HG03442 (cell line): Measurements from ENCODE around the gene LTF.
A peak's percentile ranks its signal among the peaks of the same experiment; 100 is the strongest.

Source experiments
- ATAC-seq: cut with Tn5 transposase; IDR thresholded peaks from one replicate; pipeline ENCODE4 v1.9.1; 2021; ENCODE audit warnings: mild to moderate bottlenecking, moderate library complexity; ENCODE audit not compliant: unreplicated experiment

LTF gene

GRCh38 chr3:46491089-46492070, 26.7 kb upstream of the LTF start:
- no peak for ATAC-seq

- ATAC-seq = no peak
Measured at GRCh38 chr3:46490338-46491084, 25.8 kb upstream of the LTF start.

GRCh38 chr3:46489875-46490274, 25.2 kb upstream of the LTF start:
- ATAC-seq = no peak

GRCh38 chr3:46489381-46489780, 24.7 kb upstream of the LTF start:
- no peak for ATAC-seq

- ATAC-seq = peak; percentile 90
Measured at GRCh38 chr3:46488735-46489361, 24.1 kb upstream of the LTF start.

- ATAC-seq = no peak
Measured at GRCh38 chr3:46485779-46486175, 21.1 kb upstream of the LTF start.

- no peak for ATAC-seq
Measured at GRCh38 chr3:46484911-46485778, 20.4 kb upstream of the LTF start.

- ATAC-seq = no peak
Measured at GRCh38 chr3:46484388-46484787, 19.7 kb upstream of the LTF start.

GRCh38 chr3:46483825-46484224, 19.1 kb upstream of the LTF start:
- no peak for ATAC-seq

- ATAC-seq = no peak
Measured at GRCh38 chr3:46482632-46483350, 18.1 kb upstream of the LTF start.

GRCh38 chr3:46481636-46482035, 16.9 kb upstream of the LTF start:
- no peak for ATAC-seq

GRCh38 chr3:46480491-46481195, 15.9 kb upstream of the LTF start:
- no peak for ATAC-seq

- ATAC-seq = no peak
Measured at GRCh38 chr3:46479696-46480095, 15.0 kb upstream of the LTF start.

- no peak for ATAC-seq
Measured at GRCh38 chr3:46479021-46479420, 14.3 kb upstream of the LTF start.

- no peak for ATAC-seq
Measured at GRCh38 chr3:46478341-46478740, 13.6 kb upstream of the LTF start.

- ATAC-seq = no peak
Measured at GRCh38 chr3:46477756-46478155, 13.1 kb upstream of the LTF start.

GRCh38 chr3:46477145-46477544, 12.4 kb upstream of the LTF start:
- ATAC-seq = no peak

- no peak for ATAC-seq
Measured at GRCh38 chr3:46472736-46473135, 8.0 kb upstream of the LTF start.

- ATAC-seq = no peak
Measured at GRCh38 chr3:46471371-46471914, 6.7 kb upstream of the LTF start.
